Measurements from ENCODE around the gene HIKESHI. TPM values are rescaled to one million over a fixed set of nuclear protein-coding genes. Genes with fewer than 3 reads are reported as not detected.

The HIKESHI gene, protein sequence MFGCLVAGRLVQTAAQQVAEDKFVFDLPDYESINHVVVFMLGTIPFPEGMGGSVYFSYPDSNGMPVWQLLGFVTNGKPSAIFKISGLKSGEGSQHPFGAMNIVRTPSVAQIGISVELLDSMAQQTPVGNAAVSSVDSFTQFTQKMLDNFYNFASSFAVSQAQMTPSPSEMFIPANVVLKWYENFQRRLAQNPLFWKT
- total RNA-seq: 56.2 and 59.6 TPM in 2 replicates

DNA sequence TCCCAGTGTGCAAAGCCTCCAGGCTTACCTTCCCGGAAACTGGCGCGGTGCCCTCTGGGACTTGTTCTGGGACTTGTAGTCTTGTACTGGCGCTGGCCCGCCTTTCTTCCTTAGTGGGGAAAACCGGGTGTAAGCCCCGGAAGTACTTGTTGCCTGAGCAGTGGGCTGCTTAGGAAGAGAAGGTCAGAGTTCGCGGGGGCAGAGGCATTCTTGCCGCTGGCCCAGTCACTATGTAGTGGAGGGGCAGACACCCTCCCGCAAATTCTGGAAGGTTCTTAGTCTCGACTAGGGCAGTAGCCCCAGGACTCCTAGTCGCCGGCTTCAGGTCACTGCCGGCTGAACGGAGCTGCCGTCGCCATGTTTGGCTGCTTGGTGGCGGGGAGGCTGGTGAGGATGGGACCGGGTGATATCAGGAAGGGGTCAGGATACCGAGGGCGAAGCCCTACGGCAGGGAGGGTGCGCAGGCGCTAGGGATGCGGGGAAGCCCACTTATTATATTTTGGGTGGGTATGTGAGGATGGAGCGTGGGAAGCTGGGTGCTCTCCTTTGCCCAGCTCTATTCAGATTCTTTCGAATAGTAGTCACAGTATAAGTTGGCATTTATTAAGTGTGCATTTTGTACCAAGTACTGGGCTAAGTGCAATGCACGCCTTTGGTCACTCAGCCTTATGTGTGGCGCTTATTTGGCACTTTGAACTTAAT, at the start of gene HIKESHI:
Gene HIKESHI, plus strand, starts transcription at position 149 of the 702 bp plus-strand sequence. Its CDS starts 209 bp downstream, at position 358.

DNA sequence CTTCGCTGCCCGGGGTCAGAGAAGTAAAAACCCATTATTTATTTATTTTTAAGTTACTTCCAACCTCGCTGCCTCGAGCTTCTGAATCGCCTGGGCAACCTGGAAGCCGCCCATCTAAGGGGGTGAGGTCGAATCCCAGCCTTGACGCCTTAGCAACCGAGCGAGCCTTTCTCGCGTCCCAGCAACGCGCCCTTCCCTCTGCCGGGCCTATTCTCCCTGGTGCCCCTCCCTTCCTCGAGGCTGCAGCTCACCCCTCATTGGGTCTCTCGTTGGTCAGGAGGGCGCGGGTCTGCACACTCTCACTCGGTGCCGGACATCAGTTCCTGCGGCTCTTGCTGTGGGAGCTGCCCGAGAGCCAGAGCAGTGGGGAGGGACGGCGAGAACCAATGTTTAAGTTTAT, 72.5 kb downstream of the HIKESHI start, which contains the start of gene CCDC81:
Gene CCDC81, plus strand, starts transcription at position 302 of the 400 bp plus-strand sequence. CDS start 277 bp downstream, outside the sequence.

Other genes starting within 250 kb of the HIKESHI start
- gene PICALM, start 233.2 kb upstream of the HIKESHI start, total RNA-seq: 368 and 396 TPM in 2 replicates
- gene EED, start 57.5 kb upstream of the HIKESHI start, total RNA-seq: 15.2 and 15.3 TPM in 2 replicates
- gene CCDC81, start 72.6 kb downstream of the HIKESHI start, total RNA-seq: 0.26 and 0.87 TPM in 2 replicates